Stimulated activated naive CD8-positive, alpha-beta T cell treated with anti-CD3 and anti-CD28 coated beads, Interleukin-15, Interleukin-2, amounts not matched to agents 100 ng/mL and 50 ng/mL, for 24 hours (primary cell): Measurements from ENCODE around the gene KAZN.

Experiments used
- H3K27ac Mint-ChIP-seq: one replicate; pipeline ENCODE4 v1.8.0; 2021; ENCODE audit warnings: mild to moderate bottlenecking, mixed read lengths
- H3K27me3 Mint-ChIP-seq: one replicate; pipeline ENCODE4 v1.8.0; 2021; ENCODE audit warnings: mixed read lengths
- H3K36me3 Mint-ChIP-seq: one replicate; pipeline ENCODE4 v1.8.0; 2021; ENCODE audit warnings: low read depth, mixed read lengths
- H3K4me1 Mint-ChIP-seq: one replicate; pipeline ENCODE4 v1.8.0; 2021; ENCODE audit warnings: low read depth, mixed read lengths
- H3K4me3 Mint-ChIP-seq: one replicate; pipeline ENCODE4 v1.8.0; 2021; ENCODE audit warnings: mild to moderate bottlenecking, mixed read lengths
- H3K9me3 Mint-ChIP-seq: one replicate; pipeline ENCODE4 v1.8.0; 2021; ENCODE audit warnings: mixed read lengths

Gene KAZN

DNA sequence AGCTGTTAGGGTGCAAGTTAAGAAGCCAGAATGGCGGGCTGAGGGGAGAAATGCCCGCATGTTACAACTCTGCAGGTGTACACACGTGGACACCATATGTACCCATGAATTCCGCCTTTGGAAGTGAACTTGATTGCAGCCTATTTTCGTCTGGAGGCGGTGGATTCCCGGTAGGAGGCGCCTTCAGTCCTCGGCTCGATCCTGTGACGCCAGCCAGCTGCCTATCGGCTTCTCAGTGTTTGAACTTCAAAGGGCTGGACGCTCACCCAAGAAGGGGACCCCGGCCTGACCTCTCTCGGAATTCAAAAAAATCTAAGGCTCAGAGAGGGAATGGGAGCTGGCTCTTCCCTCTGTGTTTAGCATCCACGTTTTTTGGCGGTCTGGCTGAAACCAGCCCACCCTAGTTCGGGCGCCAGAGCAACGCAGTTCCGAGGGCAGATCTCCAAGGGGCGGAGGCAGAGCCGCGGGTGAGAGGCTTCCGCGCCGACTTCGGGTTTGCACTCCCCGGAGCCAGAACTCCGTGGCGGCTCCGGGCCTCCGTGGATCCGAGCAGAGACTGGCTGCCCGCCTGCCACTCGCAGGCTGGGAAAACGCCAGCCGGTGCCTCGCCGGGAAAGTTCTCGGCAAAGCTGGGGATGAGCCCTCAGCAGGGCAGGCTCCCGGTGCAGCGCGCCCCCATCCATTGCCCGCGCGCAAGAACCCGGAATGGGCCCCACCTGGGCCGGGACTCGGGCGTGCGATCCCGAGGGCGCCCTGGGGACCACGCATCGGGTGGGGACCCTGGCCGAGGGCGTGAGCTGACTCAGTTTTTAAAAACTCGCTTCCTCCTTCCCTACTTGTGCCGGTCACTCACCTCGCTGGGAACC lies 554.1 kb downstream of the KAZN start:
- Mint-ChIP-seq H3K27ac (no peak overlapping the region), H3K4me1 (peaks cover 29% of the 10 kb centered on the region), H3K4me3 (peak overlapping the region; percentile 45), H3K27me3 (peaks cover 53% of the 10 kb centered on the region), H3K36me3 (no peaks in the 10 kb centered on the region), H3K9me3 (no peaks in the 10 kb centered on the region)

DNA sequence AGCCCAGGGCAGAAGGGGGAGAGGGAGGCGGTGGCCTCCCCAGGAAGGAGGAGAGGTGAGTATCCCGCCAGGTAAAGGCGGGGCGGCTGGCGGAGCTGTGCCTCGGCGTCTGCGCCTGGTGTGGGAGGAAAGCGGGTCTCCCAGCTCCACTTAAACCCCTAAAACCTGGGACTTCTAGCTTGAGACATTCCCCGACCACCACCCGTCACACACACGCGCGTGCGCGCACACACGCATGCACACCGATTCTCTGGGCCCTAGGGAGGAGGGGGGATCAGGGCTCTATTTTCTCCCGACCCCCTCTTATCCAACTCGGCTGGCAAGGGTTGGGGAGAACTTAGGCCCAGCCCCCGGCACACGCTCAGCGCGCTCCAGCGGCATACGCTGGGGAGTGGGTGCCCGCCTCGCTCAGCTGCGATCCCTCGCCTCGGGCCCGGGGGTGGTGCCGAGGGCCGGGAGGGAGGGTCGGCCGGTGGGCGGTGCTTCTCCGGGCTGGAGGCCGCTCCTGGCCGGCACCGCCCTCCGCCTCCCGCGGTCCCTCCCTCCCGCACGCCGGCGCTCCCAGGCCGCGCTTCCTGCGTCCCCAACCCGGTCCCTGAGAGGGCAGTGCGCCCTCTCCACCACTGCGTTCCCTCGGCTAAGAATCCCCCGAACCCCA lies 554.8 kb downstream of the KAZN start, which contains the start of gene TMEM51:
Gene TMEM51, plus strand, starts transcription at position 564 of the 658 bp plus-strand sequence. CDS start 61,341 bp downstream, outside the sequence.
- Mint-ChIP-seq H3K36me3 (no peaks in the 10 kb centered on the region), H3K27ac (no peak within 1 kb of the TSS), H3K4me3 (peak within 1 kb of the TSS; percentile 61), H3K9me3 (no peaks in the 10 kb centered on the region), H3K4me1 (peaks cover 29% of the 10 kb centered on the region), H3K27me3 (peaks cover 48% of the 10 kb centered on the region)

DNA sequence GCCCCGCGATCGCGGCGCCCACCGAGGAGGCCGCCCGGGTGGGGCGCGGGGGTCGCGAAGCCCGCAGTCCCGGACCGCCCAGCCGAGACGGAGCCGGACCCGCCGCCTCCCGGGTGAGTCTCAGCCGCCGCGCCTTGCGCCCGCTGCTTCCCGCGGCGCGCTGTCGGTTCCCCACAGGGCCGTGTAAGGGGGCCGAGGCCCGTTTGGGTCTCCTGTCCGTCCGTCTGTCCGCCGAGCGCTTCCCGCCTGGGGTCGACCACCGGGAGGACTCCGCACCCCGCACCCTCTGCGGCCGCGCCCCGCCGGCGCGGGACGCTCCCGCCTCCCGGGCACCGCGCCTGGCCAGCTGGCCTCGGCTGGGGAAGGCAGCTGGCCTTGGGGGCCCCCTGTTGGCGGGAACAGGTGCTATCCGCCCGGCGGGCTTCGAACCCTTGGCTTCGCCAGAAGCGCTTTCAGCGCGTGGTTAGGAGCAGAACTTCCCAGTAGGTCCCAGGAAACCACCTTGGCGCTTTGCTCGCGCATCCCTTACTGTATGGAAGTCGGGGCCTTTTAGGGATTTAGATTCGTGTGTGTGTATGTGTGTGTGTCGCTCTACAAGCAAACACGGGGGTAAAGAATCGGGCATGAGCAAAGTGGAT lies 555.5 kb downstream of the KAZN start:
- no peaks in the 10 kb centered on the region for H3K9me3 Mint-ChIP-seq
- no peaks in the 10 kb centered on the region for H3K36me3 Mint-ChIP-seq
- peaks cover 46% of the 10 kb centered on the region for H3K27me3 Mint-ChIP-seq
- peaks cover 29% of the 10 kb centered on the region for H3K4me1 Mint-ChIP-seq
- H3K27ac Mint-ChIP-seq: no peak overlapping the region
- H3K4me3 Mint-ChIP-seq: peak overlapping the region; percentile 61

DNA sequence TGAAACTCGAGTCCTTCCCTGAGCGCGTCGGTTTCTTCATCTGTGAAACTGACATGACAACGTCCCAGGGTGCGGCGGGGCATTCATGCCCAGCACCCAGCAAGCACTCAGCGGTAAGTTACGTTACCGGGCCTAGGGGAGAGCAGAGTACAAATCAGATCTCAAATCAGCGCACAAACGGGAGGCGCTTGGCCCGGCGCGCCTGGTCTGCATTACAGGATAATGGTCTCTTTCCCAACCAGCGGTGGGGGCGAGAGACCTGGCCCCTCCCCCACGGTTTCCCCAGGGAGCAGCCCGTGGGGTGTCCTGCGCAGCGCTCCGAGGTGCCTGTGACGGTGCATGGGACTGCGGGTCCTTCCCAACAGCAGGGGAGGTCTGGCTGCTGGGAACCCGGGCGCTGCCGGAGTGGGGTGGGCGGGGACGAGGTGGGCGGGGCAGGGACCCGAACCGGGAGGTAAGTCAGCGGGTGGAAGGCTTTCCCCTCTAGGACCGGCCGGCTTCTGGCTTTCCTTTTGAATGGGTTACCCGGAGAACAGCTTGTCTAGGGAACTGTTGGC lies 556.1 kb downstream of the KAZN start:
- H3K4me3 Mint-ChIP-seq: peak overlapping the region; percentile 61
- H3K27me3 Mint-ChIP-seq: peaks cover 44% of the 10 kb centered on the region
- H3K36me3 Mint-ChIP-seq: no peaks in the 10 kb centered on the region
- no peak overlapping the region for H3K27ac Mint-ChIP-seq
- H3K9me3 Mint-ChIP-seq: no peaks in the 10 kb centered on the region
- H3K4me1 Mint-ChIP-seq: peaks cover 29% of the 10 kb centered on the region

DNA sequence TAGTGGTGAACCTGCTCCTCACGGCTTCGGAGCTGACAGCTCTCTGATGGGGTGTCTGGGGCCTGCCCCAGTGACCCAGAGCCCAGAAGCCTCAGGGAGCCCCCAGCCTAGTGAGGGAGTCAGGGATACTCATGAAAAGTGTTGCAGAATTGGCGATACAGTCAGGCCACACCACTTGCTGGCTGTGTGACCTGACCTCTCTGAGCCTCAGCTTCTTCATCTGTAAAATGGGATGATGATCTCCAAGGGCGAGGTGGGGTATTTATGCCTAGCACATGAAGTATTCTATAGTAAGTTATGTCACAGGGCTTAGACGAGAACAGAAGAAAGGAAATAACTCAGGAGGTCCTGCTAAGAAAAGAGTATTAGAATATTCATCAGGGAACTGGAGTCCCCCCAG lies 556.7 kb downstream of the KAZN start:
- Mint-ChIP-seq H3K36me3 (no peaks in the 10 kb centered on the region), H3K4me1 (peaks cover 29% of the 10 kb centered on the region), H3K27ac (no peak overlapping the region), H3K27me3 (peaks cover 38% of the 10 kb centered on the region), H3K9me3 (no peaks in the 10 kb centered on the region), H3K4me3 (no peak overlapping the region)

DNA sequence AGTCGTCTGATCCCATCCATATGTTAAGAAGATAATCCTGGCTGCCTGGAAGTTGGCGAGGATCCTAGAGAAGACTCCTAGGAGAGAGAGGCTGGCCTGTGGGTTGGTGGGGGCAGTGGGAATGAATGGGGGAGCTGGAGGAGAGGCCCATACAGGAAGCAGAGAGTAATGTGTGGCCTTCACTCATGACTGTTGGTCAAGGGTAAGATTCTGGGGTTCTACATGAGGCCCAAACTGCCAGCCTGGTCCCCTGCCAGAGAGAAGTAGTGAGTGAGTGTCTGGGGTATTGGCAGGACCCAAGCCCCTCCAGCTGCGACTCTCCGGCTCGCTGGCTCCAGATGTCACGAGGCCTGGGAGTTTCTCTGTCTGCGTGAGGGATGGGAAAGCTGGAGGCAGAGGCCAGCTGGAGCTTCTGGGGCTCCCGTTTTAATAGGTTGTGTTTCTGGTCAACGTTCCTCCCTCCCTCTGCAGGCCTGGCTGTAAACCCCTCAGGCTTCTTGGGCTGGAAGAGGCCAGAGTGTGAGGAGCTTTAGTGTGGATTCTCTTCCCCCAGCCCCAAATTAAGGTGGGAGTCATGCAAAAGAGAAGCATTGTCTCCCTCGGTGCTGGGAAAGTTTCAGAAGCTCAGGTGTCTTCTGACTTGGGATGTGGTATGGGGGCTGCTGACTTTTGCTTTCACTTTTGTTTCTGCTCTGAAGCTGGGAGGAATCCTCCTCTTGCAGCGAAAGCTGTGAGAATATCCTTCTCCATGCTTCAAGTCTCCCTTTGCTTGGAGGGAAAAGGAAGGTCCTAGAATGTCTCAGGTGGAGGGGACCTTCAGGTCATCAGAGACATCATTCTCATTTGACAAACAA lies 557.6 kb downstream of the KAZN start:
- Mint-ChIP-seq H3K27ac (peak overlapping the region; percentile 36), H3K27me3 (peaks cover 34% of the 10 kb centered on the region), H3K4me1 (peaks cover 29% of the 10 kb centered on the region), H3K4me3 (peak overlapping the region; percentile 37), H3K9me3 (no peaks in the 10 kb centered on the region), H3K36me3 (no peaks in the 10 kb centered on the region)

DNA sequence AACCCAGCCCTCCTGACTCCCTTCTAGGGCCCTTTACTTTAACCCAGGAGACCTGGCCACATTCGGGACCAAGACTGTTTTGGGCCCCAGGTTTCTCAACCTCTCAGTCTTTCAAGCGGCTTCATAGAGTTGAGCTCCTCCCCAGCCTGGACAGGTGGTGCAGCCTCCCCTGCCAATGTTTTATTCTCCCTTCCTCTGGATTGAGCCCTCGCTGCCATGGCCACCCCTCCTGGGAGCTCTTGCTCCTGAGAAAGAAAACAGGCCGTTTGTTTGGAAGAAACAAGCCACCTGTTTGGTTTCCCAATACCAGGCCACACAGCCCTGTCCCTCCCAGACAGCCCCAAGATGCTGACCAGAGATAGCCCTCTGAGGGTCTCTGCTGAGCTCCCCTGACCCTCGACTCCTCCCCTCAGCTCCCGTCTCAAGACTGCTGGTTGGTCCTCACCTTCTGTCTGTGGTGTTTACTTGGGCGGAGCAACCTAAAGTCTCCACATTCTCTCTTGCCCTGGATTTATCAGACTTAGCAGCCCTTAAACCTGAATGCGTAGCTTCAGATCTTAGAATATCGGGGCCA lies 558.4 kb downstream of the KAZN start:
- no peak overlapping the region for H3K4me3 Mint-ChIP-seq

DNA sequence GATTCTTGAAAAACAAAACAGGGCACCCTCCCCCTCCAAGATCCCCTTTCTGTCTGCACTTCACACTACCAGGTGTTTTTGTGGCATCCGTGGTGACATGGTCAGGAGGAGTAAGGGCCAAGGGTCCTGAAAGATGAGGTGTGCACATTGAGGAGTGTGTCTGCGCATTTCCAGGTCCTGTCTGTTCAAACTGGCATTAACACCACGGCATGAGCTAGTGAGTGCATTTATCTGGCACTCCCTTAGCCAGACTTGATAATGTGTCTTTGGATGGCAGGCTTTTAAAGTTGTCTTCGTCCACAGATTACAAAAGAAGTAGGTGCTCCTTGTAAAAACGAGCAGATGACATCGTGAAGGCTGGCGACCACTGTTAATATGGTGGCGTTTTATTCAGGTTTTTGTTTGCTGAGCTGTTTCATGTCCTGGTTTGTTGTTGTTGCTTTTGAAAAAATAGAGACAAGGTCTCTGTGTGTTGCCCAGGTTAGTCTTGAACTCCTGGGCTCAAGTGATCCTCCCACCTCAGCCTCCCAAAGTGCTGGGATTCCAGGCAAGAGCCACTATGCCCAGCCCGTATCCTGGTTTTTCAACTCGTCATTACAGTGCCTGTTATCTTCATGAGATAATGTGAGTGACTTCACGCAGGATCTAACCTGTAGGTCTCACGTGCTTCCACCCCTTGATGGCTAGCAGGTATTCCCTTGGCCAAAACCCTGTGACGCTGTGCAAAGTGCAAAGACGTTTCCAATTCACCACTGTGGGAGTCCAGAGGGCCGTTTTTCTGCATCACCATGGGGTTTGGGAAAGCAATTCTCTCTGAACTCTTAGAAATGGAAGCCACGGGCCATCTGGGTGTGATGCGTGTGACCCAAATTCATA lies 559.3 kb downstream of the KAZN start:
- Mint-ChIP-seq H3K27me3 (peaks cover 19% of the 10 kb centered on the region), H3K36me3 (no peaks in the 10 kb centered on the region), H3K4me3 (no peak overlapping the region), H3K27ac (no peak overlapping the region), H3K9me3 (no peaks in the 10 kb centered on the region), H3K4me1 (peaks cover 24% of the 10 kb centered on the region)

More for the DNA sequence above, 558.4 kb downstream of the KAZN start:
- Mint-ChIP-seq H3K4me1 (peaks cover 29% of the 10 kb centered on the region), H3K36me3 (no peaks in the 10 kb centered on the region), H3K9me3 (no peaks in the 10 kb centered on the region), H3K27me3 (peaks cover 26% of the 10 kb centered on the region), H3K27ac (no peak overlapping the region)

DNA sequence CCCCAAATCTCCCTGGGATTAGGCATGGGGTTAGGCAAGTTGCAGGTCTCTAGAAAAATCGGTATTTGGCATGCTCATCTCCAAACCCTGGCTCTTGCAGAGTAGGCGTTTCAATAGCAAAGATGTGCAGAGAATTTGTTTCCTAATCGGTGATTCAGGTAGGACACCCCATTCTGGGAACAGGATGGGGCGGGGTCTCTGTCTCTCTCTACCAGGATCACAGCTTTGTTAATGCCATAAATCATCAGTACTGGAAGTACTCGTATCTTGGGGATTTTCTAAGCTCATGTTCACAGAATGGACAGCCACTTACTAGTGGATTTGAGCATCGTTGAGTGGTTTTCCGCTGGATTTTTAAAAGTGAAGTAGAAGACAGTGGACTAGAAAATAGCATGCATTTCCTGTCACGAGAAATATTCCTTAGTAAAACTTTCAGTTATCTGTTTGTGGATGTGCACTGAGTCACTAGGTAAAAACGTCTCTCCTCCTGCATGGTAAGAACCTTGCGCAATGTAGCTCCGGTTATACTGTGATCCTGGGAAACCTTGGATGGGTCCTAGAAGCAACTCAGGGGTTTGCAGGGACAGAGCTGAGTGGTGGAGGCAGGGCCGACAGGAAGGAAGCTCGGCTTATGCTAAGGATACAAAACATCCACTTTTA lies 560.2 kb downstream of the KAZN start:
- peaks cover 29% of the 10 kb centered on the region for H3K4me1 Mint-ChIP-seq
- peaks cover 19% of the 10 kb centered on the region for H3K27me3 Mint-ChIP-seq
- H3K27ac Mint-ChIP-seq: no peak overlapping the region
- H3K9me3 Mint-ChIP-seq: no peaks in the 10 kb centered on the region
- no peak overlapping the region for H3K4me3 Mint-ChIP-seq
- no peaks in the 10 kb centered on the region for H3K36me3 Mint-ChIP-seq

DNA sequence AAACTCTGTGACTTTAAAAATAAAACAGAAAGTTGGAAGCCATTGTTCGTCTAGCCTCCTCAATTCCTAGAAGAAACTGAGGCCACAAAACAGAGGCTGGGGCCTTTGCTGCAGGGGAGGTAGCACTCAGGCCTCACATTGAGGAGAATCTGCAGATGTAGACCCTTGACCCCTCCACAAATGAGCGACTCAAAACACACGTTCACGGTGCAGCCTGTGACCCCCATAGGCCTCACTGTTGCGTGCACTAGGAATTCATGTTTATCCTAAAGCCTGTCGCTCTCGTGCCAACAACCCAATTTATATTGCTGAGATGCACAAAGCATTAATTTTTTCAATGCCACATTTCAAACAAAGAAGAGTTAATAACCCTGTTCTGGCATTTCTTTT lies 560.7 kb downstream of the KAZN start:
- Mint-ChIP-seq H3K9me3 (no peaks in the 10 kb centered on the region), H3K27ac (no peak overlapping the region), H3K4me1 (peaks cover 28% of the 10 kb centered on the region), H3K36me3 (no peaks in the 10 kb centered on the region), H3K4me3 (no peak overlapping the region), H3K27me3 (peaks cover 17% of the 10 kb centered on the region)

DNA sequence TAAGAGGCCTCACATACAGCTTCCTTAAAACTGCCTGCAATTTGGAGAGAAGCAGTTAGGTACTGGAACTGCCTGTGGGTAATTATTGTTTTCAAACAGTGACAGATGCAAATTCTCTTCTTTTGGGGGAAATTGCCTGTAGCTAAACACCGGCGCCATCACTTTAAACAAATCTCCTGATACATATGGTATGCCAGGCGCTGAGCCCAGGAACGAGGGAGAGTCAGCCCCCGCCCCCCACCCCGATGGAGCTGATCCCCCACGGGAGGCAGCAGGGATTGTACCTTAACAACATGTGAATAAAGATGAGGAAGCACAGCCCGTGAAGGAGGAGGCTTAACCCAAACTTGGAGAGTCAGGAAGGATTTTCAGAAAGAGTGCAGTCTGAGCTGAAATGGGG lies 562.1 kb downstream of the KAZN start:
- H3K36me3 Mint-ChIP-seq: no peaks in the 10 kb centered on the region
- H3K4me3 Mint-ChIP-seq: no peak overlapping the region
- peaks cover 5% of the 10 kb centered on the region for H3K27me3 Mint-ChIP-seq
- no peaks in the 10 kb centered on the region for H3K9me3 Mint-ChIP-seq
- H3K4me1 Mint-ChIP-seq: peaks cover 20% of the 10 kb centered on the region
- H3K27ac Mint-ChIP-seq: no peak overlapping the region

DNA sequence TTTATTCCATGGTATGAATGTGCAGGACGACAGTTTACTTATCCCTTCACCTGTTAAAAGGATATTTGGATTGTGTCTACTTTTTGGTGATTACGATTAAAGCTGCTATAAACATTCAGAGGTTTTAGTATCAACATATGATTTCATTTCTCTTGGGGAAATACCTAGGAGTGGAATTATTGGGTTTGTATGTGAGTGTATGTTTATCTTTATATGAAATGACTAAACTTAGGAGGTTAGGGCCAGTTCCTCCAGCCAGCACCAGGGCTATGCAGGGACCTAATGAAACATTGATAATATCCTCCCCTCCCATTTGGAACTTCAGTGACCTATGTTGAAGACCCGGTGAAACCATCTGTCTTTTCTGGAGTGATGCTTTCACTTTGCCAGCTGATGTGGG lies 568.9 kb downstream of the KAZN start:
- H3K4me1 Mint-ChIP-seq: peaks cover 11% of the 10 kb centered on the region
- H3K27ac Mint-ChIP-seq: no peak overlapping the region
- H3K27me3 Mint-ChIP-seq: peaks cover 5% of the 10 kb centered on the region
- no peaks in the 10 kb centered on the region for H3K36me3 Mint-ChIP-seq
- H3K9me3 Mint-ChIP-seq: no peaks in the 10 kb centered on the region
- no peak overlapping the region for H3K4me3 Mint-ChIP-seq
